H9 (cell line): ENCODE data around the gene ALG12. TPM values are rescaled to one million over a fixed set of nuclear protein-coding genes. Genes with fewer than 3 reads are reported as not detected.

Source experiments
- DNase-seq: peaks from one replicate; pipeline ENCODE4 v3.0.0-alpha.2; 2017
- H2AFZ ChIP-seq: one replicate; pipeline ENCODE4 v1.6.1; 2013; ENCODE audit warnings: mild to moderate bottlenecking, low read length, control low read depth, moderate library complexity
- H2AK5ac ChIP-seq: 2 replicates; pipeline ENCODE4 v1.6.1; 2013; ENCODE audit warnings: low read length, control low read depth, mixed read lengths; ENCODE audit not compliant: insufficient read length
- H2BK120ac ChIP-seq: one replicate; pipeline ENCODE4 v1.6.1; 2013; ENCODE audit warnings: low read depth, mild to moderate bottlenecking, low read length, control low read depth, inconsistent platforms; ENCODE audit not compliant: poor library complexity, severe bottlenecking
- H2BK12ac ChIP-seq: 2 replicates; pipeline ENCODE4 v1.6.1; 2013; ENCODE audit warnings: low read length, control low read depth, mixed read lengths, low read depth; ENCODE audit not compliant: insufficient read length
- H2BK15ac ChIP-seq: 2 replicates; pipeline ENCODE4 v1.6.1; 2013; ENCODE audit warnings: low read depth, low read length, control low read depth
- H2BK20ac ChIP-seq: one replicate; pipeline ENCODE4 v1.6.1; 2013; ENCODE audit warnings: low read depth, mild to moderate bottlenecking, low read length, control low read depth, inconsistent platforms; ENCODE audit not compliant: poor library complexity, severe bottlenecking
- H2BK5ac ChIP-seq: 2 replicates; pipeline ENCODE4 v1.6.1; 2013; ENCODE audit warnings: low read length, control low read depth, mixed read lengths; ENCODE audit not compliant: insufficient read length
- H3K14ac ChIP-seq: 2 replicates; pipeline ENCODE4 v1.6.1; 2013; ENCODE audit warnings: low read length, control low read depth; ENCODE audit not compliant: insufficient read depth
- H3K18ac ChIP-seq: 2 replicates; pipeline ENCODE4 v1.6.1; 2013; ENCODE audit warnings: low read depth, mild to moderate bottlenecking, mixed read lengths, low read length, control low read depth; ENCODE audit not compliant: insufficient read length
- H3K23ac ChIP-seq: 2 replicates; pipeline ENCODE4 v1.6.1; 2013; ENCODE audit warnings: low read length, control low read depth, mixed read lengths, low read depth; ENCODE audit not compliant: insufficient read length
- H3K23me2 ChIP-seq: 2 replicates; pipeline ENCODE4 v1.6.1; 2013; ENCODE audit warnings: low read depth, mild to moderate bottlenecking, mixed read lengths, low read length, control low read depth; ENCODE audit not compliant: insufficient read length, poor library complexity, severe bottlenecking
- H3K27ac ChIP-seq: 2 replicates; pipeline ENCODE4 v1.5.1; 2013; ENCODE audit warnings: low read length, control low read depth, mixed read lengths, low read depth; ENCODE audit not compliant: insufficient read length
- H3K27me3 ChIP-seq: 2 replicates; pipeline ENCODE4 v1.6.1; 2013; ENCODE audit warnings: low read length, control low read depth, inconsistent platforms; ENCODE audit not compliant: insufficient read depth
- H3K4ac ChIP-seq: 2 replicates; pipeline ENCODE4 v1.6.1; 2013; ENCODE audit warnings: low read depth, mild to moderate bottlenecking, control low read depth, inconsistent platforms, low read length, moderate library complexity
- H3K4me1 ChIP-seq: 2 replicates; pipeline ENCODE4 v1.6.1; 2013; ENCODE audit warnings: low read length, control low read depth, inconsistent platforms; ENCODE audit not compliant: insufficient read depth
- H3K4me2 ChIP-seq: 2 replicates; pipeline ENCODE4 v1.6.1; 2013; ENCODE audit warnings: low read length, control low read depth, mixed read lengths; ENCODE audit not compliant: insufficient read length, insufficient read depth
- H3K56ac ChIP-seq: 2 replicates; pipeline ENCODE4 v1.6.1; 2013; ENCODE audit warnings: low read depth, mild to moderate bottlenecking, mixed read lengths, low read length, control low read depth; ENCODE audit not compliant: insufficient read length
- H3K79me1 ChIP-seq: 2 replicates; pipeline ENCODE4 v1.6.1; 2013; ENCODE audit warnings: low read depth, mild to moderate bottlenecking, moderate library complexity, low read length, control low read depth, inconsistent platforms; ENCODE audit not compliant: insufficient read depth, poor library complexity, severe bottlenecking
- H3K79me2 ChIP-seq: 2 replicates; pipeline ENCODE4 v1.6.1; 2013; ENCODE audit warnings: low read length, control low read depth, inconsistent platforms; ENCODE audit not compliant: insufficient read depth
- H3K9ac ChIP-seq: 2 replicates; pipeline ENCODE4 v1.6.1; 2013; ENCODE audit warnings: low read length, control low read depth, mixed read lengths; ENCODE audit not compliant: insufficient read length; ENCODE audit errors: extremely low read depth
- H3K9me3 ChIP-seq: one replicate; pipeline ENCODE4 v1.6.1; 2013; ENCODE audit warnings: low read depth, low read length, inconsistent platforms; ENCODE audit not compliant: control insufficient read depth
- H3T11ph ChIP-seq: one replicate; pipeline ENCODE4 v1.6.1; 2013; ENCODE audit warnings: mild to moderate bottlenecking, low read length, control low read depth, inconsistent platforms
- H4K20me1 ChIP-seq: one replicate; pipeline ENCODE4 v1.6.1; 2013; ENCODE audit not compliant: control insufficient read depth, insufficient read length, insufficient read depth
- H4K5ac ChIP-seq: 2 replicates; pipeline ENCODE4 v1.6.1; 2013; ENCODE audit warnings: low read depth, mild to moderate bottlenecking, mixed read lengths, low read length, control low read depth; ENCODE audit not compliant: insufficient read length
- H4K8ac ChIP-seq: replicated peaks from 2 replicates; pipeline ENCODE4 v1.6.1; 2013; ENCODE audit warnings: low read length, control low read depth, mixed read lengths, low read depth; ENCODE audit not compliant: insufficient read length
- H4K91ac ChIP-seq: 2 replicates; pipeline ENCODE4 v1.6.1; 2013; ENCODE audit warnings: low read depth, mild to moderate bottlenecking, moderate library complexity, mixed read lengths, low read length, control low read depth; ENCODE audit not compliant: insufficient read length
- H3K27ac Mint-ChIP-seq, 3 experiments: 2 replicates in 2 of 3; 3 replicates in 1 of 3; pipeline ENCODE4 v1.8.0; 2020 to 2021; ENCODE audit warnings: mixed read lengths in 3 of 3, mild to moderate bottlenecking in 1 of 3, moderate library complexity in 1 of 3
- H3K27me3 Mint-ChIP-seq: 2 replicates; pipeline ENCODE4 v1.8.0; 2021; ENCODE audit warnings: low read depth, mild to moderate bottlenecking, moderate library complexity, mixed read lengths
- H3K36me3 Mint-ChIP-seq, 3 experiments: 2 replicates in 2 of 3; 3 replicates in 1 of 3; pipeline ENCODE4 v1.8.0; 2020 to 2021; ENCODE audit warnings: low read depth in 3 of 3, mixed read lengths in 3 of 3; ENCODE audit not compliant: insufficient read depth in 1 of 3
- H3K4me1 Mint-ChIP-seq, 2 experiments: 2 replicates each; pipeline ENCODE4 v1.8.0; 2020; ENCODE audit warnings: mixed read lengths in 2 of 2
- H3K4me3 Mint-ChIP-seq, 2 experiments: 2 replicates in 1 of 2; 3 replicates in 1 of 2; pipeline ENCODE4 v1.8.0; 2020 to 2021; ENCODE audit warnings: mild to moderate bottlenecking in 2 of 2, mixed read lengths in 2 of 2, moderate library complexity in 1 of 2
- H3K9me3 Mint-ChIP-seq, 2 experiments: 2 replicates in 1 of 2; 3 replicates in 1 of 2; pipeline ENCODE4 v1.8.0; 2020; ENCODE audit warnings: mild to moderate bottlenecking in 2 of 2, mixed read lengths in 2 of 2, moderate library complexity in 1 of 2
- WGBS: extraction: QIAGEN DNeasy Blood & Tissue Kit; methylation state at CpG from one replicate; pipeline ENCODE4 v1.1.7; 2013; ENCODE audit warnings: missing lambda C conversion rate, low lambda C conversion rate, mixed read lengths; ENCODE audit not compliant: insufficient read length; ENCODE audit errors: extremely low coverage; 5-methylcytosine and 5-hydroxymethylcytosine counted together
- total RNA-seq: library from RNA; stranded (reverse); gene quantifications from 2 replicates; pipeline ENCODE4 v1.2.1, GENCODE V29; 2021
- TF ChIP-seq, protein P1 (sequence below): fragments of 200-600 bp; sonication (generic); conservative IDR thresholded peaks from 3 replicates; pipeline ENCODE4 v1.8.0; 2021; ENCODE audit warnings: antibody characterized with exemption, mild to moderate bottlenecking

The ALG12 gene
- total RNA-seq, 1 experiment from 2014 or later: 19.2 TPM

- H4K91ac ChIP-seq: no peak overlapping the region
- H3K4ac ChIP-seq: no peak overlapping the region
- no peaks in the 10 kb centered on the region for H3K4me1 ChIP-seq
- no peaks in the 10 kb centered on the region for H3K23me2 ChIP-seq
- no peak overlapping the region for H2AFZ ChIP-seq
- H3K9me3 ChIP-seq: no peaks in the 10 kb centered on the region
- no peaks in the 10 kb centered on the region for H3K79me1 ChIP-seq
- H3K23ac ChIP-seq: no peak overlapping the region
- no peak overlapping the region for H3K27ac ChIP-seq
- H3K18ac ChIP-seq: no peak overlapping the region
- DNase-seq: no peak
- Mint-ChIP-seq H3K4me1 (peaks cover 3 to 8% of the 10 kb centered on the region in 2 experiments; a peak in 3 of 4 replicates), H3K9me3 (no peaks in the 10 kb centered on the region), H3K4me3 (no peak overlapping the region), H3K36me3 (peaks cover 0 to 29% (median 11%) of the 10 kb centered on the region in 3 experiments; a peak in 6 of 7 replicates), H3K27ac (no peak overlapping the region), H3K27me3 (peaks cover 4% of the 10 kb centered on the region; the same call in 1 of the 2 replicates)
- no peak overlapping the region for H4K5ac ChIP-seq
- no peak overlapping the region for H3K9ac ChIP-seq
- no peak overlapping the region for H2AK5ac ChIP-seq
- no peak overlapping the region for H2BK15ac ChIP-seq
- H2BK20ac ChIP-seq: no peak overlapping the region
- no peak overlapping the region for H4K8ac ChIP-seq
- no peak overlapping the region for H3K56ac ChIP-seq
- H2BK12ac ChIP-seq: no peak overlapping the region
- no peak overlapping the region for H2BK5ac ChIP-seq
- no peaks in the 10 kb centered on the region for H4K20me1 ChIP-seq
- H3K14ac ChIP-seq: no peak overlapping the region
- H3T11ph ChIP-seq: no peak overlapping the region
- H2BK120ac ChIP-seq: no peak overlapping the region
- no peak overlapping the region for H3K4me2 ChIP-seq
- no CpG with 5 or more reads among the region's 31 CpGs for WGBS
- no peaks in the 10 kb centered on the region for H3K27me3 ChIP-seq
- TF ChIP-seq, protein P1, sequence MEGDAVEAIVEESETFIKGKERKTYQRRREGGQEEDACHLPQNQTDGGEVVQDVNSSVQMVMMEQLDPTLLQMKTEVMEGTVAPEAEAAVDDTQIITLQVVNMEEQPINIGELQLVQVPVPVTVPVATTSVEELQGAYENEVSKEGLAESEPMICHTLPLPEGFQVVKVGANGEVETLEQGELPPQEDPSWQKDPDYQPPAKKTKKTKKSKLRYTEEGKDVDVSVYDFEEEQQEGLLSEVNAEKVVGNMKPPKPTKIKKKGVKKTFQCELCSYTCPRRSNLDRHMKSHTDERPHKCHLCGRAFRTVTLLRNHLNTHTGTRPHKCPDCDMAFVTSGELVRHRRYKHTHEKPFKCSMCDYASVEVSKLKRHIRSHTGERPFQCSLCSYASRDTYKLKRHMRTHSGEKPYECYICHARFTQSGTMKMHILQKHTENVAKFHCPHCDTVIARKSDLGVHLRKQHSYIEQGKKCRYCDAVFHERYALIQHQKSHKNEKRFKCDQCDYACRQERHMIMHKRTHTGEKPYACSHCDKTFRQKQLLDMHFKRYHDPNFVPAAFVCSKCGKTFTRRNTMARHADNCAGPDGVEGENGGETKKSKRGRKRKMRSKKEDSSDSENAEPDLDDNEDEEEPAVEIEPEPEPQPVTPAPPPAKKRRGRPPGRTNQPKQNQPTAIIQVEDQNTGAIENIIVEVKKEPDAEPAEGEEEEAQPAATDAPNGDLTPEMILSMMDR: no peak
- H3K79me2 ChIP-seq: no peaks in the 10 kb centered on the region
Measured at GRCh38 chr22:49924113-49924833, 6.0 kb upstream of the ALG12 start.
